H1 (cell line): ENCODE data around the gene FKBP10. TPM values are rescaled to one million over a fixed set of nuclear protein-coding genes. Genes with fewer than 3 reads are reported as not detected.

Source experiments
- CTCF ChIA-PET: fragments of 300-600 bp; sonication (Branson Sonifier 250); formaldehyde crosslinking; loops from one replicate; lab custom pipeline; 2021; ENCODE audit not compliant: partially characterized antibody; lab: Charles Lee
- POLR2A ChIA-PET: fragments of 300-600 bp; sonication (Branson Sonifier 250); formaldehyde crosslinking; loops from one replicate; lab custom pipeline; 2021; ENCODE audit warnings: inconsistent platforms; ENCODE audit not compliant: partially characterized antibody; lab: Charles Lee
- DNase-seq, 2 experiments: peaks; one replicate each; pipeline versions ENCODE4 v3.0.0 to v3.0.0-alpha.2; 2010 to 2022; ENCODE audit warnings: low spot score in 2 of 2, low read depth in 1 of 2, mixed read lengths in 1 of 2
- FAIRE-seq: peaks from 2 replicates; lab custom pipeline; 2011; peaks lifted over from hg19 to GRCh38; lab: Jason Lieb, UNC
- H2AFZ ChIP-seq: 2 replicates; pipeline ENCODE4 v1.8.1; 2012; ENCODE audit warnings: low read length, inconsistent platforms
- H2AK5ac ChIP-seq: 2 replicates; pipeline ENCODE4 v1.6.1; 2013; ENCODE audit warnings: low read depth, low read length
- H2BK120ac ChIP-seq: replicated peaks from 2 replicates; pipeline ENCODE3; 2013; ENCODE audit warnings: low read depth, low read length, inconsistent platforms
- H2BK12ac ChIP-seq: 2 replicates; pipeline ENCODE4 v1.6.1; 2013; ENCODE audit warnings: low read depth, low read length
- H2BK15ac ChIP-seq: 2 replicates; pipeline ENCODE4 v1.6.1; 2013; ENCODE audit warnings: low read length
- H2BK20ac ChIP-seq: 2 replicates; pipeline ENCODE4 v1.6.1; 2013; ENCODE audit warnings: low read length
- H2BK5ac ChIP-seq: 2 replicates; pipeline ENCODE4 v1.6.1; 2013; ENCODE audit warnings: low read depth, low read length
- H3K14ac ChIP-seq: 2 replicates; pipeline ENCODE4 v1.6.1; 2013; ENCODE audit warnings: inconsistent platforms; ENCODE audit not compliant: insufficient read length
- H3K18ac ChIP-seq: 2 replicates; pipeline ENCODE4 v1.6.1; 2013; ENCODE audit warnings: low read length; ENCODE audit errors: extremely low read depth
- H3K23ac ChIP-seq: 2 replicates; pipeline ENCODE4 v1.6.1; 2013; ENCODE audit warnings: inconsistent platforms; ENCODE audit not compliant: insufficient read length
- H3K23me2 ChIP-seq: 2 replicates; pipeline ENCODE4 v1.6.1; 2013; ENCODE audit warnings: low read depth, low read length
- H3K27ac ChIP-seq: 2 replicates; pipeline ENCODE4 v1.6.1; 2011; ENCODE audit warnings: low read depth, low read length, inconsistent platforms
- H3K27me3 ChIP-seq, 4 experiments: replicated peaks in 1 of 4; 1 replicate in 1 of 4; 2 replicates in 3 of 4; pipeline versions ENCODE4 v1.6.1 to v1.8.1; 2011 to 2013; ENCODE audit warnings: low read length in 3 of 4, mild to moderate bottlenecking in 3 of 4, inconsistent platforms in 2 of 4, mixed read lengths in 2 of 4, moderate library complexity in 1 of 4; ENCODE audit not compliant: control insufficient read depth in 3 of 4, insufficient read depth in 3 of 4; ENCODE audit errors: extremely low read depth in 1 of 4
- H3K36me3 ChIP-seq, 4 experiments: 2 replicates each; pipeline versions ENCODE4 v1.6.1 to v1.8.1; 2011 to 2013; ENCODE audit warnings: mild to moderate bottlenecking in 4 of 4, low read length in 3 of 4, moderate library complexity in 2 of 4, control low read depth in 1 of 4, inconsistent platforms in 1 of 4; ENCODE audit not compliant: insufficient read depth in 4 of 4, control insufficient read depth in 2 of 4
- H3K4ac ChIP-seq: replicated peaks from 2 replicates; pipeline ENCODE3; 2013; ENCODE audit warnings: low read length, low read depth, mixed read lengths, inconsistent platforms; ENCODE audit not compliant: insufficient read length
- H3K4me1 ChIP-seq, 4 experiments: replicated peaks in 1 of 4; 1 replicate in 1 of 4; 2 replicates in 3 of 4; pipeline versions ENCODE4 v1.6.1 to v1.8.1; 2011 to 2013; ENCODE audit warnings: low read length in 3 of 4, inconsistent platforms in 2 of 4, mixed read lengths in 1 of 4; ENCODE audit not compliant: insufficient read depth in 4 of 4, control insufficient read depth in 3 of 4
- H3K4me2 ChIP-seq, 2 experiments: 2 replicates each; pipeline versions ENCODE4 v1.6.1 to v1.8.1; 2011 to 2013; ENCODE audit warnings: low read depth in 2 of 2, low read length in 2 of 2, control low read depth in 1 of 2, inconsistent platforms in 1 of 2, mild to moderate bottlenecking in 1 of 2; ENCODE audit not compliant: insufficient read depth in 1 of 2
- H3K4me3 ChIP-seq, 4 experiments: fragments of 200-600, 300-600 bp in 1 of 4; sonication (generic), shearing (Covaris generic), sonication (Bioruptor Twin) in 1 of 4; 2 replicates each; pipeline versions ENCODE4 v1.5.1 to v1.8.1; 2011 to 2016; ENCODE audit warnings: low read length in 4 of 4, low read depth in 3 of 4, control low read depth in 2 of 4, inconsistent platforms in 2 of 4, mild to moderate bottlenecking in 2 of 4, mixed read lengths in 1 of 4, moderate library complexity in 1 of 4; ENCODE audit not compliant: insufficient read depth in 2 of 4; ENCODE audit errors: extremely low read depth in 1 of 4
- H3K56ac ChIP-seq: replicated peaks from 2 replicates; pipeline ENCODE3; 2013; ENCODE audit warnings: low read depth, mild to moderate bottlenecking, mixed read lengths, low read length, inconsistent platforms; ENCODE audit not compliant: insufficient read length
- H3K79me1 ChIP-seq: 2 replicates; pipeline ENCODE4 v1.6.1; 2013; ENCODE audit warnings: low read depth, low read length, control low read depth
- H3K79me2 ChIP-seq, 2 experiments: 2 replicates each; pipeline versions ENCODE4 v1.6.1 to v1.8.1; 2012 to 2013; ENCODE audit warnings: low read length in 2 of 2, mild to moderate bottlenecking in 2 of 2, inconsistent platforms in 1 of 2; ENCODE audit not compliant: insufficient read depth in 2 of 2, control insufficient read depth in 1 of 2
- H3K9ac ChIP-seq, 4 experiments: replicated peaks in 1 of 4; 1 replicate in 1 of 4; 2 replicates in 3 of 4; pipeline versions ENCODE4 v1.6.1 to v1.8.1; 2011 to 2013; ENCODE audit warnings: low read depth in 3 of 4, low read length in 3 of 4, control low read depth in 2 of 4, mild to moderate bottlenecking in 2 of 4, moderate library complexity in 2 of 4, inconsistent platforms in 1 of 4; ENCODE audit errors: extremely low read depth in 1 of 4
- H3K9me3 ChIP-seq, 2 experiments: 2 replicates each; pipeline versions ENCODE4 v1.6.1 to v1.8.1; 2012 to 2013; ENCODE audit warnings: mild to moderate bottlenecking in 2 of 2, moderate library complexity in 2 of 2, control low read depth in 1 of 2, inconsistent platforms in 1 of 2, low read depth in 1 of 2, low read length in 1 of 2, mixed read lengths in 1 of 2; ENCODE audit not compliant: insufficient read depth in 2 of 2
- H4K20me1 ChIP-seq, 2 experiments: replicated peaks in 1 of 2; 2 replicates each; pipeline versions ENCODE3 to v1.8.1; 2011 to 2013; ENCODE audit warnings: inconsistent platforms in 2 of 2, low read length in 2 of 2, mild to moderate bottlenecking in 1 of 2; ENCODE audit not compliant: insufficient read depth in 2 of 2, control insufficient read depth in 1 of 2
- H4K5ac ChIP-seq: 2 replicates; pipeline ENCODE4 v1.6.1; 2013; ENCODE audit warnings: low read length, low read depth, mixed read lengths, inconsistent platforms; ENCODE audit not compliant: insufficient read length
- H4K8ac ChIP-seq: 2 replicates; pipeline ENCODE4 v1.8.0; 2013; ENCODE audit warnings: mild to moderate bottlenecking, moderate library complexity, low read length, inconsistent platforms; ENCODE audit not compliant: insufficient read depth; ENCODE audit errors: extremely low read depth
- H4K91ac ChIP-seq: replicated peaks from 2 replicates; pipeline ENCODE3; 2013; ENCODE audit warnings: low read length, mixed read lengths, inconsistent platforms; ENCODE audit not compliant: insufficient read length
- BRCA1 ChIP-seq: IDR thresholded peaks from 2 replicates; pipeline ENCODE4 v1.6.1; 2012; ENCODE audit warnings: low read depth, low read length, improper control_type of control experiment
- CBX5 ChIP-seq: fragments of 300-800, 300-1000 bp; sonication (generic); IDR thresholded peaks from 2 replicates; pipeline ENCODE4 v1.7.1; 2016; ENCODE audit warnings: antibody characterized with exemption, low read length, low read depth
- CTBP2 ChIP-seq: IDR thresholded peaks from 2 replicates; pipeline ENCODE4 v1.7.0; 2011; ENCODE audit warnings: borderline replicate concordance, mild to moderate bottlenecking, moderate library complexity, mixed read lengths, low read length; ENCODE audit not compliant: insufficient read depth, insufficient read length
- FOSL1 ChIP-seq: IDR thresholded peaks from 2 replicates; pipeline ENCODE4 v1.6.1; 2011; ENCODE audit warnings: mild to moderate bottlenecking, low read depth, low read length, moderate library complexity; ENCODE audit not compliant: insufficient read depth
- HDAC2 ChIP-seq, 2 experiments: fragments of 300-600 bp in 1 of 2; sonication (generic) in 1 of 2; IDR thresholded peaks; 2 replicates each; pipeline ENCODE4 v1.6.1; 2011 to 2012; ENCODE audit warnings: low read depth in 2 of 2, low read length in 2 of 2, mild to moderate bottlenecking in 2 of 2, moderate library complexity in 2 of 2, borderline replicate concordance in 1 of 2, inconsistent platforms in 1 of 2
- NRF1 ChIP-seq: IDR thresholded peaks from 2 replicates; pipeline ENCODE4 v1.6.1; 2011; ENCODE audit warnings: mild to moderate bottlenecking, low read depth, low read length, improper control_type of control experiment
- RAD21 ChIP-seq, 2 experiments: IDR thresholded peaks in 1 of 2; conservative IDR thresholded peaks in 1 of 2; 2 replicates each; pipeline ENCODE4 v1.6.1; 2011; ENCODE audit warnings: low read depth in 2 of 2, low read length in 2 of 2, improper control_type of control experiment in 1 of 2, inconsistent platforms in 1 of 2, mild to moderate bottlenecking in 1 of 2, moderate library complexity in 1 of 2
- RFX5 ChIP-seq: IDR thresholded peaks from 2 replicates; pipeline ENCODE4 v1.6.1; 2011; ENCODE audit warnings: low read depth, low read length, improper control_type of control experiment, borderline replicate concordance
- SUZ12 ChIP-seq: fragments of 200-600 bp; sonication (generic); IDR thresholded peaks from 2 replicates; pipeline ENCODE4 v1.6.1; 2012; ENCODE audit warnings: mild to moderate bottlenecking, inconsistent platforms, low read length, moderate library complexity, mixed read lengths
- WGBS, 2 experiments: shearing (Covaris generic) in 1 of 2; methylation state at CpG; one replicate each; pipeline versions ENCODE4 v1.1.6 to v1.1.7; 2013 to 2015; ENCODE audit warnings: low lambda C conversion rate in 2 of 2, mixed read lengths in 2 of 2, inconsistent platforms in 1 of 2, low coverage in 1 of 2, missing lambda C conversion rate in 1 of 2; ENCODE audit not compliant: insufficient replicate concordance in 2 of 2, insufficient coverage in 1 of 2, insufficient read length in 1 of 2; ENCODE audit errors: extremely low coverage in 1 of 2, missing lambda C conversion rate in 1 of 2; 5-methylcytosine and 5-hydroxymethylcytosine counted together
- polyA plus RNA-seq, 7 experiments: library from polyadenylated mRNA; depleted of rRNA in 3 of 7; stranded (reverse) in 5 of 7; unstranded in 2 of 7; fragments of >200 nt in 5 of 7; fragments of 200-250 nt in 2 of 7; gene quantifications; 1 replicate in 5 of 7; 2 replicates in 1 of 7; 4 replicates in 1 of 7; pipeline versions ENCODE4 v1.2.1 to v1.2.3, GENCODE V29; 2011 to 2013; ENCODE audit warnings: missing spikeins in 2 of 7, mixed read lengths in 2 of 7
- total RNA-seq: library from RNA; stranded (reverse); fragmentation: NEBNext Ultra II Directional; extraction: Animal tissue kit (Norgen Biotek cat#: 25700); gene quantifications from 2 replicates; pipeline ENCODE4 v1.2.1, GENCODE V29; 2021
- TF ChIP-seq, protein P1 (sequence below), 3 experiments: IDR thresholded peaks; 1 replicate in 2 of 3; 2 replicates in 1 of 3; pipeline versions ENCODE4 v1.5.1 to v1.6.1; 2011; ENCODE audit warnings: low read length in 3 of 3, mild to moderate bottlenecking in 3 of 3, inconsistent platforms in 2 of 3, low read depth in 1 of 3, moderate library complexity in 1 of 3; ENCODE audit not compliant: insufficient read depth in 1 of 3; ENCODE audit errors: control extremely low read depth in 1 of 3

The FKBP10 gene
- total and polyA plus RNA-seq, 2 of the 8 experiments (the other 6 are each of a cell fraction or from before 2014, with no cell fraction given), result 173 to 283 TPM

- Histone ChIP-seq H3K79me2 (no peaks in the 10 kb centered on the region), H2BK20ac (no peak overlapping the region), H3K36me3 (peaks cover 9 to 51% (median 12%) of the 10 kb centered on the region in 4 experiments; a peak in 7 of 8 replicates), H3K4me1 (peaks cover 0 to 18% (median 12%) of the 10 kb centered on the region in 4 experiments; a peak in 6 of 7 replicates), H2BK15ac (no peak overlapping the region), H3K9me3 (no peaks in the 10 kb centered on the region), H2AFZ (no peak overlapping the region), H3K14ac (no peak overlapping the region), H3K27me3 (no peaks in the 10 kb centered on the region), H3K27ac (no peak overlapping the region), H2AK5ac (no peak overlapping the region), H3K18ac (no peak overlapping the region), H3K23me2 (no peaks in the 10 kb centered on the region; the same call in 1 of the 2 replicates), H4K20me1 (peaks cover 1 to 6% of the 10 kb centered on the region in 2 experiments), H3K79me1 (peaks cover 2% of the 10 kb centered on the region; the same call in 1 of the 2 replicates), H3K9ac (no peak overlapping the region), H2BK5ac (no peak overlapping the region), H3K4me2 (no peak overlapping the region), H3K56ac (no peak overlapping the region), H3K4me3 (no peak overlapping the region), H4K91ac (no peak overlapping the region), H4K8ac (no peak overlapping the region), H3K4ac (no peak overlapping the region), H2BK12ac (no peak overlapping the region), H4K5ac (no peak overlapping the region), H3K23ac (no peak overlapping the region), H2BK120ac (no peak overlapping the region)
- no peak for DNase-seq
- ChIA-PET POLR2A (interaction anchor here (0.9 to 5.6 kb wide), 9 partner anchors 9 to 96 kb away, joined by 3 to 40 read pairs (median 5); partner anchors contain the start of genes ACLY, FKBP10, HAP1 and P3H4), CTCF (interaction anchor here (0.7 to 4.1 kb wide), 4 partner anchors 11 to 37 kb away, joined by 3 to 16 read pairs (median 5); partner anchors contain the start of genes FKBP10, JUP and P3H4)
- WGBS, 2 experiments, result 95% methylated on average over 1 of the region's 1 CpG; no CpG with 5 or more reads in 1 of the 2 experiments
- no peak for FAIRE-seq
- TF ChIP-seq HDAC2 (IDR thresholded peaks at IDR 0.05; ENCODE audit: borderline replicate concordance in 1 of 2, low read depth in 2 of 2, low read length in 2 of 2) (no peak), BRCA1 (no peak), CBX5 (no peak), RFX5 (no peak), FOSL1 (no peak), SUZ12 (no peak), NRF1 (no peak), RAD21 (IDR thresholded peaks at IDR 0.05 in 1 of 2, conservative IDR thresholded peaks at IDR 0.05 in 1 of 2; ENCODE audit: low read depth in 2 of 2, low read length in 2 of 2) (no peak), CTBP2 (no peak)
- TF ChIP-seq, protein P1, sequence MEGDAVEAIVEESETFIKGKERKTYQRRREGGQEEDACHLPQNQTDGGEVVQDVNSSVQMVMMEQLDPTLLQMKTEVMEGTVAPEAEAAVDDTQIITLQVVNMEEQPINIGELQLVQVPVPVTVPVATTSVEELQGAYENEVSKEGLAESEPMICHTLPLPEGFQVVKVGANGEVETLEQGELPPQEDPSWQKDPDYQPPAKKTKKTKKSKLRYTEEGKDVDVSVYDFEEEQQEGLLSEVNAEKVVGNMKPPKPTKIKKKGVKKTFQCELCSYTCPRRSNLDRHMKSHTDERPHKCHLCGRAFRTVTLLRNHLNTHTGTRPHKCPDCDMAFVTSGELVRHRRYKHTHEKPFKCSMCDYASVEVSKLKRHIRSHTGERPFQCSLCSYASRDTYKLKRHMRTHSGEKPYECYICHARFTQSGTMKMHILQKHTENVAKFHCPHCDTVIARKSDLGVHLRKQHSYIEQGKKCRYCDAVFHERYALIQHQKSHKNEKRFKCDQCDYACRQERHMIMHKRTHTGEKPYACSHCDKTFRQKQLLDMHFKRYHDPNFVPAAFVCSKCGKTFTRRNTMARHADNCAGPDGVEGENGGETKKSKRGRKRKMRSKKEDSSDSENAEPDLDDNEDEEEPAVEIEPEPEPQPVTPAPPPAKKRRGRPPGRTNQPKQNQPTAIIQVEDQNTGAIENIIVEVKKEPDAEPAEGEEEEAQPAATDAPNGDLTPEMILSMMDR (IDR thresholded peaks at IDR 0.05; ENCODE audit: control extremely low read depth in 1 of 3, insufficient read depth in 1 of 3, low read depth in 1 of 3, low read length in 3 of 3), result no peak
Observed at GRCh38 chr17:41823141-41823524, 10.3 kb downstream of the FKBP10 start.
